Endothelial cell of umbilical vein (primary cell): ENCODE measurements around the gene SULF2. TPM values are rescaled to one million over a fixed set of nuclear protein-coding genes. Genes with fewer than 3 reads are reported as not detected.

Experiments used
- BruUV-seq: library from RNA; stranded (reverse); fragments of 400-500 nt; replicated peaks from 2 replicates; lab custom pipeline; 2021; lab: Mats Ljungman, UMichigan
- CTCF ChIA-PET: fragments of 300-600, 350-600 bp; sonication (Branson Sonifier 250); formaldehyde crosslinking; loops from one replicate; lab custom pipeline; 2021; ENCODE audit warnings: antibody characterized with exemption, inconsistent platforms; lab: Charles Lee
- POLR2A ChIA-PET: fragments of 300-600, 350-600 bp; sonication (Branson Sonifier 250); formaldehyde crosslinking; loops from one replicate; lab custom pipeline; 2021; ENCODE audit warnings: antibody characterized with exemption, inconsistent platforms; lab: Charles Lee
- DNase-seq: peaks from one replicate; pipeline ENCODE4 v3.0.0-alpha.2; 2011; ENCODE audit warnings: low read depth, low spot score
- FAIRE-seq: peaks from 2 replicates; lab custom pipeline; 2011; peaks lifted over from hg19 to GRCh38; lab: Jason Lieb, UNC
- H2AFZ ChIP-seq: 2 replicates; pipeline ENCODE4 v1.6.0; 2012; ENCODE audit warnings: low read depth, low read length, control low read depth, inconsistent platforms
- H3K27ac ChIP-seq: 2 replicates; pipeline ENCODE4 v1.5.1; 2011; ENCODE audit warnings: low read depth, mild to moderate bottlenecking, control low read depth, low read length, moderate library complexity; ENCODE audit not compliant: insufficient read depth
- H3K27me3 ChIP-seq, 2 experiments: 2 replicates each; pipeline versions ENCODE4 v1.6.0 to v1.6.1; 2011; ENCODE audit warnings: low read length in 2 of 2, mixed read lengths in 1 of 2; ENCODE audit not compliant: control insufficient read depth in 2 of 2, insufficient read depth in 2 of 2
- H3K36me3 ChIP-seq, 2 experiments: 2 replicates in 1 of 2; 3 replicates in 1 of 2; pipeline ENCODE4 v1.5.1; 2011; ENCODE audit warnings: low read length in 2 of 2, mild to moderate bottlenecking in 1 of 2, moderate library complexity in 1 of 2; ENCODE audit not compliant: control insufficient read depth in 2 of 2, insufficient read depth in 2 of 2; ENCODE audit errors: extremely low read depth in 1 of 2
- H3K4me1 ChIP-seq: 3 replicates; pipeline ENCODE4 v1.5.1; 2011; ENCODE audit warnings: mild to moderate bottlenecking, low read length; ENCODE audit not compliant: control insufficient read depth, insufficient read depth; ENCODE audit errors: extremely low read depth
- H3K4me2 ChIP-seq: 2 replicates; pipeline ENCODE4 v1.6.1; 2011; ENCODE audit warnings: low read length, control low read depth, mixed read lengths; ENCODE audit not compliant: insufficient read depth
- H3K4me3 ChIP-seq, 3 experiments: fragments of 200-600 bp in 1 of 3; sonication (generic), shearing (Covaris generic) in 1 of 3; replicated peaks in 1 of 3; 2 replicates each; pipeline ENCODE4 v1.5.1; 2011 to 2016; ENCODE audit warnings: control low read depth in 3 of 3, low read length in 3 of 3, mild to moderate bottlenecking in 2 of 3, inconsistent platforms in 1 of 3, low read depth in 1 of 3, moderate library complexity in 1 of 3; ENCODE audit not compliant: insufficient read depth in 1 of 3
- H3K79me2 ChIP-seq: 2 replicates; pipeline ENCODE4 v1.6.0; 2012; ENCODE audit warnings: low read length, inconsistent platforms; ENCODE audit not compliant: control insufficient read depth, insufficient read depth
- H3K9ac ChIP-seq: replicated peaks from 2 replicates; pipeline ENCODE3; 2011; ENCODE audit warnings: low read length, control low read depth; ENCODE audit not compliant: insufficient read depth; ENCODE audit errors: extremely low read depth
- H3K9me1 ChIP-seq: replicated peaks from 3 replicates; pipeline ENCODE4 v1.6.0; 2011; ENCODE audit warnings: mild to moderate bottlenecking, low read length; ENCODE audit not compliant: control insufficient read depth, insufficient read depth; ENCODE audit errors: extremely low read depth
- H3K9me3 ChIP-seq: replicated peaks from 2 replicates; pipeline ENCODE4 v1.5.1; 2012; ENCODE audit warnings: low read length, inconsistent platforms; ENCODE audit not compliant: control insufficient read depth, insufficient read depth
- H4K20me1 ChIP-seq: replicated peaks from 2 replicates; pipeline ENCODE3; 2011; ENCODE audit warnings: mild to moderate bottlenecking, low read length; ENCODE audit not compliant: control insufficient read depth, insufficient read depth; ENCODE audit errors: extremely low read depth
- EZH2 ChIP-seq: IDR thresholded peaks from 2 replicates; pipeline ENCODE4 v1.6.1; 2012; ENCODE audit warnings: borderline replicate concordance, low read depth, mild to moderate bottlenecking, moderate library complexity, low read length, inconsistent platforms; ENCODE audit not compliant: severe bottlenecking
- FOS ChIP-seq: IDR thresholded peaks from 2 replicates; pipeline ENCODE4 v1.6.1; 2011; ENCODE audit warnings: mild to moderate bottlenecking, low read length, moderate library complexity, borderline replicate concordance; ENCODE audit not compliant: insufficient read depth
- GATA2 ChIP-seq: IDR thresholded peaks from 2 replicates; pipeline ENCODE4 v1.7.0; 2011; ENCODE audit warnings: low read depth, mild to moderate bottlenecking, moderate library complexity, mixed read lengths, low read length; ENCODE audit not compliant: insufficient read length, insufficient read depth
- JUN ChIP-seq: IDR thresholded peaks from 2 replicates; pipeline ENCODE4 v1.6.1; 2011; ENCODE audit warnings: borderline replicate concordance, low read depth; ENCODE audit not compliant: insufficient read length, insufficient read depth
- MAX ChIP-seq: IDR thresholded peaks from 2 replicates; pipeline ENCODE4 v1.6.1; 2011; ENCODE audit not compliant: insufficient read depth, insufficient read length
- MYC ChIP-seq: IDR thresholded peaks from one replicate; pipeline ENCODE4 v1.6.1; 2011; ENCODE audit warnings: mild to moderate bottlenecking, low read depth, low read length
- POLR2A ChIP-seq: IDR thresholded peaks from 2 replicates; pipeline ENCODE4 v1.6.1; 2012; ENCODE audit warnings: low read depth, mild to moderate bottlenecking, control low read depth, low read length
- POLR2AphosphoS5 ChIP-seq: IDR thresholded peaks from 2 replicates; pipeline ENCODE4 v1.6.1; 2012; ENCODE audit warnings: low read depth, mild to moderate bottlenecking, control low read depth, low read length, moderate library complexity; ENCODE audit not compliant: insufficient read depth
- dilution Hi-C: fragments of 300-500 bp; cut with MboI; formaldehyde crosslinking; loops from one replicate; pipeline ENCODE4 v1.15.0; 2019; ENCODE audit warnings: low sequenced_read_pairs; ENCODE audit not compliant: extremely low pct_ligation_motif_present
- intact Hi-C: fragments of 100-400 bp; cut with micrococcal nuclease; formaldehyde crosslinking; loops from one replicate; pipeline ENCODE4 v1.10.0; 2022
- polyA plus RNA-seq, 4 experiments: library from polyadenylated mRNA; depleted of rRNA in 3 of 4; stranded (reverse) in 3 of 4; unstranded in 1 of 4; fragments of >200 nt; gene quantifications; 2 replicates each; pipeline versions ENCODE4 v1.2.1 to v1.2.3, GENCODE V29; 2011 to 2012; ENCODE audit warnings: missing spikeins in 1 of 4
- total RNA-seq: library from RNA; stranded (reverse); gene quantifications from 2 replicates; pipeline ENCODE4 v1.2.3, GENCODE V29; 2021
- TF ChIP-seq, protein P1 (sequence below), 2 donors: IDR thresholded peaks; 1 replicate in 1 of 2; 2 replicates in 1 of 2; pipeline ENCODE4 v1.5.1; 2011; ENCODE audit warnings: low read length in 2 of 2, mild to moderate bottlenecking in 2 of 2, moderate library complexity in 2 of 2, control low read depth in 1 of 2, inconsistent platforms in 1 of 2, low read depth in 1 of 2; ENCODE audit not compliant: insufficient read depth in 1 of 2; ENCODE audit errors: extremely low read depth in 1 of 2

The SULF2 gene
- total and polyA plus RNA-seq, 2 donors (not counting 3 experiments of a cell fraction or from before 2014, with no cell fraction given) = 58.5 to 160 TPM

GRCh38 chr20:47790580-47790965 is 5.3 kb upstream of the SULF2 start:
- CTCF ChIA-PET = no interaction called here
- Histone ChIP-seq H2AFZ (no peak overlapping the region), H3K79me2 (no peaks in the 10 kb centered on the region), H3K4me3 (no peak overlapping the region), H3K27me3 (peaks cover 0 to 3% of the 10 kb centered on the region in 2 experiments), H3K4me1 (peaks cover 13% of the 10 kb centered on the region), H4K20me1 (no peaks in the 10 kb centered on the region), H3K27ac (no peak overlapping the region), H3K9ac (no peak overlapping the region), H3K4me2 (no peak overlapping the region), H3K9me1 (no peaks in the 10 kb centered on the region), H3K9me3 (no peaks in the 10 kb centered on the region), H3K36me3 (no peaks in the 10 kb centered on the region)
- POLR2A ChIA-PET = no interaction called here
- intact Hi-C loops = loop anchor here (10.0 kb wide), 1 partner anchor 184 kb away; no protein-coding TSS in a partner anchor
- dilution Hi-C loops = no loop called here
- TF ChIP-seq POLR2AphosphoS5 = no peak
- no peak for TF ChIP-seq POLR2A
- TF ChIP-seq MYC = no peak
- no peak for TF ChIP-seq MAX
- no peak for TF ChIP-seq EZH2
- TF ChIP-seq FOS = no peak
- no peak for TF ChIP-seq JUN
- no peak for TF ChIP-seq GATA2
- TF ChIP-seq, protein P1, sequence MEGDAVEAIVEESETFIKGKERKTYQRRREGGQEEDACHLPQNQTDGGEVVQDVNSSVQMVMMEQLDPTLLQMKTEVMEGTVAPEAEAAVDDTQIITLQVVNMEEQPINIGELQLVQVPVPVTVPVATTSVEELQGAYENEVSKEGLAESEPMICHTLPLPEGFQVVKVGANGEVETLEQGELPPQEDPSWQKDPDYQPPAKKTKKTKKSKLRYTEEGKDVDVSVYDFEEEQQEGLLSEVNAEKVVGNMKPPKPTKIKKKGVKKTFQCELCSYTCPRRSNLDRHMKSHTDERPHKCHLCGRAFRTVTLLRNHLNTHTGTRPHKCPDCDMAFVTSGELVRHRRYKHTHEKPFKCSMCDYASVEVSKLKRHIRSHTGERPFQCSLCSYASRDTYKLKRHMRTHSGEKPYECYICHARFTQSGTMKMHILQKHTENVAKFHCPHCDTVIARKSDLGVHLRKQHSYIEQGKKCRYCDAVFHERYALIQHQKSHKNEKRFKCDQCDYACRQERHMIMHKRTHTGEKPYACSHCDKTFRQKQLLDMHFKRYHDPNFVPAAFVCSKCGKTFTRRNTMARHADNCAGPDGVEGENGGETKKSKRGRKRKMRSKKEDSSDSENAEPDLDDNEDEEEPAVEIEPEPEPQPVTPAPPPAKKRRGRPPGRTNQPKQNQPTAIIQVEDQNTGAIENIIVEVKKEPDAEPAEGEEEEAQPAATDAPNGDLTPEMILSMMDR (IDR thresholded peaks at IDR 0.05; ENCODE audit: extremely low read depth in 1 of 2, insufficient read depth in 1 of 2, low read depth in 1 of 2, low read length in 2 of 2) = no peak
- DNase-seq (no peak), FAIRE-seq (no peak)
- BruUV-seq = no TSS peak
